Measurements from ENCODE around the gene POC1B.

DNA sequence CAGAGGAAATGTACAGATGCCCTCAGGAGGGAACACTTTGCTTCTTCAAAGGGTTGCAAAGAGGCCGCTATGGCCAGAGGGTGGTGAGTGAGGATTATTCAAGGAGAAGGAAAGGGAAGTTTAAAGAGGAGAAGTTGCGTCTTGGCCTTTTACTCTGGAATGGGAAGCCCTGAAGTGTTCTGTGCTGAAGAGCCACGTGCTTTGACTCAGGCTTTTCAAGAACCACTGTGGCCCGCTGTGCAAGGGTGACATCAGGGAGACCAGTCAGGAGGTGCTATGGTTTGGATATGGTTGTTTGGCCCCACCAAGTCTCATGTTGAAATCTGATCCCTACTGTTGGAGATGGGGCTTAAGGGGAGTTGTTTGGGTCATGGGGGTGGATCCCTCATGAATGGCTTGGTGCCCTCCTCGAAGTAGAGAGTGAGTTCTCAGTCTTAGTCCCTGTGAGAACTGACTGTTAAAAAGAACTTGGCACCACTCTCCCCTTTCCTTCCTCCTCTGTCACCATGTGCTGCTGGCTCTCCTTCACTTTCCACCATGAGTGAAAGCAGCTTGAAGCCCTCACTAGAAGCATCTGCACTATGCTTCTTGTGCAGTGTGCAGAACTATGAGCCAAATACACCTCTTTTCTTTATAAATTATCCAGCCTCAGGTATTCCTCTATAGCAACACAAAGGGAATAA is 107.5 kb downstream of the POC1B start:
- TF ChIP-seq, protein P1, sequence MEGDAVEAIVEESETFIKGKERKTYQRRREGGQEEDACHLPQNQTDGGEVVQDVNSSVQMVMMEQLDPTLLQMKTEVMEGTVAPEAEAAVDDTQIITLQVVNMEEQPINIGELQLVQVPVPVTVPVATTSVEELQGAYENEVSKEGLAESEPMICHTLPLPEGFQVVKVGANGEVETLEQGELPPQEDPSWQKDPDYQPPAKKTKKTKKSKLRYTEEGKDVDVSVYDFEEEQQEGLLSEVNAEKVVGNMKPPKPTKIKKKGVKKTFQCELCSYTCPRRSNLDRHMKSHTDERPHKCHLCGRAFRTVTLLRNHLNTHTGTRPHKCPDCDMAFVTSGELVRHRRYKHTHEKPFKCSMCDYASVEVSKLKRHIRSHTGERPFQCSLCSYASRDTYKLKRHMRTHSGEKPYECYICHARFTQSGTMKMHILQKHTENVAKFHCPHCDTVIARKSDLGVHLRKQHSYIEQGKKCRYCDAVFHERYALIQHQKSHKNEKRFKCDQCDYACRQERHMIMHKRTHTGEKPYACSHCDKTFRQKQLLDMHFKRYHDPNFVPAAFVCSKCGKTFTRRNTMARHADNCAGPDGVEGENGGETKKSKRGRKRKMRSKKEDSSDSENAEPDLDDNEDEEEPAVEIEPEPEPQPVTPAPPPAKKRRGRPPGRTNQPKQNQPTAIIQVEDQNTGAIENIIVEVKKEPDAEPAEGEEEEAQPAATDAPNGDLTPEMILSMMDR (IDR thresholded peaks at IDR 0.05; ENCODE audit: low read length) = no peak
- TF ChIP-seq EZH2 (IDR thresholded peaks at IDR 0.05; ENCODE audit: borderline replicate concordance, low read length) = no peak

Measured in OCI-LY1 (cell line).